ENCODE measurements around the gene PIGC.
A peak's percentile ranks its signal among the peaks of the same experiment; 100 is the strongest.
"Not testable (repeated sequence)": the region's sequence is repeated elsewhere in the genome, so short reads cannot be mapped to it uniquely, and the experiment has no call there.

PIGC gene

DNA sequence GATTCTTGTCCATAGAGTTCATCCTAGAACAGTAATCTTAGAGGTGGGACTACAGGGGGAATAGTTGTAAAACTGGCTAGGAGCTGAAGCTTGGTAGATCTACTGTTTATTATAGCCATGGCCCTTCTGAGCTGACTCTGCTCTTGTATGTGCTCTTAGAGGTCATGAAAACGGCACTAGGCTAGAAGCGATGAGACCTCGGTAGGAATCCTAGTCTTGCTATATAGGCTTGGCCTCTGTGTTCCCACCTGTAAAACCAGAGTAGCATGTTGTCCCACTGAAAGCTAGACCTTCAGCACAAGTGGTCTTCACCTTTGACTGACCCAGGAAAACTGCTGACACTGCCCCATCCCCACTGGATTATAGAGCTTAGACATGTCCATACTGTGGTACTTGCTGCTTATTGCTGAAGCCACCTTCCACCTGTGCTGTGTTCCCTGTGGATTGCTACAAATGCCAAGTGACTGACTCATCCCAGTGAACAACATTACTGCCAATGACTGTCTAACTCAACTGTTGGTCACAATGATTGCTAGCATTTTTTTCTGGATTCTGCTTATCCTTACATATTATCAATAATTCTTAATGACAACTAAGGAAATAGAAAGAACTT is 23.0 kb upstream of the PIGC start:
- DNase-seq (ENCODE audit: low read depth): no peak

DNA sequence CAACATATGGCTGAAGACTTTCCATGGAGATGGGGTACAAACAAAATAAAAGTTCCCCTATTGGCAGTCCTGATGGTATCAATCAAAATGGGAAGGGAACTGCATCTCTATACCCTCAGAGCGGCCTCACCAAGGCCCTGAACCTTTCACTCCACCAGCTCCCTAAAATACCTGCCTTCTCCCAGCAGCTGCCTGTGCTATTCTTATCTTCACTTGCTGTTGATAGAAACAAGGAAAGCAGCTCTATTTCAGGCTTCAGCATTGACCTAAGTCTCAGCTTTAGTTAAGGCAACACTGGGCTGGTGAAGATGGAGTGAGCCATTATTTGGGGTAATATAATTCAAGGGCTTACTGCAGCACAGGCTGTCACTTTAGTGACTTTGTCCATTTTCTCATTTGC is 21.7 kb upstream of the PIGC start:
- no peak for DNase-seq (ENCODE audit: low read depth)

DNA sequence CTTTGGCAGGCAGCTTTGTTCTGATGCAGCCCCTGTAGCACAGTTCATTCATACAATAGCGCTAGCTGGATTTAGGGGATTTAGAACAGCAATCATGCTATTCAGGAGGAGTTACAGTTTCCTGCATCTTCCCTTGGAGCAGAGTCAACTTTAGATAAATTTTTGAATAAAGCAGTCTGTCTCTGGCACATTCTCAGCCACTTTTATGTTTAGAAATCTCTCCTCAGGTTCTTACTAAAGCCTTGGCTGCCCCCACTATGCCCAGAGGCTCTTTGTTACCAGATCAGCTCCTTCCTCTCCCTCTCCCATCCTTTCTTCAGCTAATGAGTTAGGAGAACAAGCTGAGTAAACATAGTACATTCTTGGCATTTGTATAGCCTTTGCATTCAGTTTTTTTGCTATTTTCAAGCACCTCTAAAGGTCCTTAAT is 17.0 kb upstream of the PIGC start:
- no peak for DNase-seq (ENCODE audit: low read depth)

DNA sequence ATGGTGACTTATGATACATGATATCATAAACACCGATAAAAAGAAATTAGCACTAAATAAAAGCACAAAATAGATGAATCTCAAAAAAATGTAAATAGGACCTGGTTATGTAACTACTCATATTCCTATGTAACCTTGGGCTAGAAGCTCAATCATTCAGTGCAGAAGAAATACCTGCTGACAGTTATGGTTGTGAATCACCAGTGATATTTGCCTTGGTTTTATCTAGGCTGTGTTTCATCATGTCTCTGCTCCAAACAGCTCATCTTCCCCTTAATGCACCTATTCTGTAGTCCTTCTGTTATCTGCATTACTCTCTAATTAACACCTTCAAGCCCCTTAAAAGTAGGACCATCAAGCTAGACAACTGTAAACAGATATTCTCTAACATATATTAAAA is 16.3 kb upstream of the PIGC start:
- DNase-seq (ENCODE audit: low read depth): no peak

DNA sequence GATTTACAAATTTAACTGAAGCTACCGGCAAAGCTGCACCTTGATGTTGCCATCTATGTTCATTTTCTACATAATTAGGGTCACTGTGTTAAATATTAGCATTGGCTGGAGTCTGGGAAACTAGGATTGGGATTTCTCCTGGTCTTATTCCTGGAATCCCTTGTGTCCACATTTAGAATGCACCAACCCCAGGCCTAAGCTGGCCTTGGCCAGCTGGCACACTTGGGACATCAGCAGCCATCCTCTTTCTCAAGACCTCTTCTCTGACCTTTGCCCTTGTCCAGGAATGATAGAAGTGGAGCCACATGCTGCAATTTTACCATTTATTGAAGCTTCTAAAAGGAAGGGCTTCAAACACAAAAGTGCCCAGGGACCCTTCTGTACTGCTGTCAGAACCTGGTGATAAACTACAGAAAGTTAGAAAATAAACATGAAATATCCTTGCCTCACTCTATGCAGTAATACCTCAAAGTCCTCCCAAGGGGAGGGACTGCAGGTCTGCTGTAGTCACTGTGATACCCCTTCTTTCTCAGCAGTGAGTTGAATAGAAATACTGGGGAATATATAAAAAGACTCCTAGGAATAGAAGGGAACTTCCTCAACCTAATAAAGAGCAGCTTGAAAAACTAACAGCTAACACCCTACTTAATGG is 13.7 kb upstream of the PIGC start:
- no peak for DNase-seq (ENCODE audit: low read depth)

DNA sequence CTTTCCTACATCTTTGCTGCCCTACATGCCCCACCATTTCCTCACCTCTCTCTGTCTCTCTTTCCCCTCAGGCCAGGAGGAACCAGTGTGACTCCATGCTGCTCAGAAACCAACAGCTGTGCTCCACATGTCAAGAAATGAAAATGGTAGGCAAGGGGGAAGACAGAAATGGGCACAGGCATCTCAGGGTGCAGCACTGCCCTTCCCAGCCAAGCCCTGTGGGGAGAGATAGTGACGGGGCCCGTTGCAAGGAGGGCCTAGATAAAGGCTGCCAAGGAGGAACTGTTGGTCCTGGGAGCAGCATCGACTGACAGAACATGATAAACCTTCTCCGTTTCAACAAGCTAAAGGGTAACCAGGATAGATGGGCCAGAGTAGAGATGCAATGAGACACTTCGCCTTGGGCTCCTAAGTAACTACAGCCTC is 12.5 kb upstream of the PIGC start:
- no peak for DNase-seq (ENCODE audit: low read depth)

DNA sequence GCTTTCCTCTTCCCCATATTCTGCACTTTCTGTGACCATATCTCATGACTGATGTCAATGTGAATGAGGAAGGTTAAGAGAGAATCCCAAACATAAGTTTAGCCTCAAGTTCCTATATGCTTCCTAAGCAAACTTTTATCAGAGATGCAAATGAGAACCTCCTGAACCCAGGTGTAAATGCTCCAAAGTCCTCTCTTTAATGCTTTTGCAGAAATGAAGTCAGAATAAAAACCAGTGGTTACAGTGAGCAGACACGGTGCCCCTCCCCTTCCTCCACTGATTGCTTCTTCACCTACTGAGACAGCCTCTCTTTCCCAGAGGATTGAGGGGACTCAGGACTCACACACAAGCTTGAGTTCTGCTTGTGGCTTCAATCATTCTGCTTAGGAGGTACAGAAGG is 11.6 kb upstream of the PIGC start:
- DNase-seq (ENCODE audit: low read depth): no peak

DNA sequence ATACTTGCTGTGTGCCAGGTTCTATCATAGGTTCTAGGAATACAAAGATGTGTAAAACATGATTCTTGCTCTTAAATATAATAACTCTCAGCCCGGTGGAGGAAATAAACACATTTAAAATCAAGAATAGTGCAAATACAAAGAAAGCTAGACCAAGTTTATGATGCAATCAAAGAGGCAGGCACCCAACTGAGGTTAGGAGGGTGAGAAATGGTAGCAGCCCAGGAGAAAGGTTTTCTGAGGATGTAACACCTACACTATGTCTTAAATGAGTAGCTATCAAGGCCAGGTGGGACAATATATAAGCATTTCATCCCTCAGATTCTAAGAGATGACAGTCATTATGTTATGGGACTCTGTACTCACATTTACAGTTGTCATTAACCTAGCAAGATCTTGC is 9.7 kb upstream of the PIGC start:
- DNase-seq (ENCODE audit: low read depth): no peak

DNA sequence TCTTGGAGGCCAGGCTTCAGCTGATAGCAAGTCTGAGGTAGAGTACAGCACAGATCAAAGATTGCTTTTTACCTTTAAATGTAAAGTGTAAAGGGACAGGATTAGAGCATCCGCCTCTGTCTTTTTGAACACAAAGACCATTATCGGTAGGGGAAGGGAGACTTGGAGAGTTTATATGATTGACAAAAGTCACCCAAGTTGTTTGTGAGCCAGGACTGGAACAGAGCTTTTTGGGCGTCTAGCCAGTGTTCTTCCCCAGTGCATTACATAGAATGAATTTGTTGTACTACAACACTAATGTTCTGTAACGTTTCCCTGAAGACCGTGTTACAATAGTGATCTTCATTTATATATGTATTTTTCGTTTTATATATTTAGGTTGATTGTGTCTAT is 9.3 kb upstream of the PIGC start:
- DNase-seq (ENCODE audit: low read depth): no peak

DNA sequence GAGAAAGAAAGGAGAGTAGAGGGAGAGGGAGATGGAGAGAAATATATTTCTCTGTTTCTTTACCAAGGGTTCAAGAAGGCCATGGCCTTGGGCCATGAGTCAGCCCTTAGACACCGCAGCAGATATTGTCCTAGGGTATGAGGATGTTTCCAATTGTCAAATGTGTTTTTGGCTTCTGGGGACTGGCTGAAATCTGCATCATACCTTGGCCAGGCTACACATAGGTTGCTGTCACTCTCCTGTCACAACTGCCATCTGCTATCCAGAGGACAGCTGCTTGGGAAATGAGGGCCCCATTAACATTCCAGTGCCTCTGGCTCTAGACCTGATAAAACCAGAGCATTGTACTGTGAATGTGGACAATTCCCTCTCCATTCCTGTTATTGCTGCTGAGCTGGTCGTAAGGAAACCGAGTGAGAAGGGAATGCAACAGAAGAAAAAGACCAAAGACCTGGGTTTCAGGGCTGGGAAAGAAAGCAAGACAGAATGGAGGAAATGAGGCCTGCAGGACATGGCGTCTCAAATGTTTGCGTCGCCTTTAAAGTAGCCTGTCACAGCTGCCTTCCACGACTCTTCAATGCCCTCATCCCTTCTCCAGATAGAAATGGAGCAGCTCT is 8.8 kb upstream of the PIGC start:
- no peak for DNase-seq (ENCODE audit: low read depth)

DNA sequence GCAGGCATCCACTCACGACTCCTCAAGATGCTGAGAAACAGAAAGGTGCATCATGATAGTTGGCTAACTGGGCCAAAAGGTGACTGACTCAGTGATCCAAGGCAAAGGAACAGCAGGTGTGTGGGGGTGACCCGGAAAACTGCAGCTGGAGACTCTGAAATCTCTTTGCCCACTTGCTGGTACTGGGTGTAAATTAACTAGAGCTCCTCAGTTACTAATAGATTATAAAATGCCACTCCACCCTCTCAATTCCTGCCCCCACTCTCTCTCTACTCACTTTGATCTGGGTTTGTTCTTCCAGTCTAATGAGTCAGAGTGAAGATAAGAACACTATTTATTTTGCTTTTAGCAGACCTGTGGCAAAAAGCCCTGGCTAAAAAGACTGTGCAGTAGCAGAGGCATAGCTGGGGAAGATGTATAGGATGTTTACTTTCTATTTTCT is 7.2 kb upstream of the PIGC start:
- DNase-seq (ENCODE audit: low read depth): peak; percentile 49

DNA sequence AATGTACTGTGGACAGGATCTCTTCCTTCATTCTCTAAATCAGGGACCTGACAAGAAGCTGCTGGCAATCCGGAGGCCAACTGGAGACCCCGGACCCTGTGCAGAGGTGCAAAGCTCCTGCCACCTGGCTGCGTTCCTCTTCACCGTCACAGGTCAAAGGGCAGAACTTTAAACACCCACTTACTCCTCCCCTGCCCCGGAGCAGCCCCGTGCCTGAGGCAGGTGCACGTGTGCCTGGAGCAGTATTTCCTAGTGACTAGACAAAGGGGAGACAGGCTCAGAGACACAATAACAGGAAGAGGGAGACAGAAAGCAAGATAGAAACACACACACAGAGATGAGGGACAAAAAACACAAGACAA is 6.6 kb upstream of the PIGC start:
- no peak for DNase-seq (ENCODE audit: low read depth)

DNA sequence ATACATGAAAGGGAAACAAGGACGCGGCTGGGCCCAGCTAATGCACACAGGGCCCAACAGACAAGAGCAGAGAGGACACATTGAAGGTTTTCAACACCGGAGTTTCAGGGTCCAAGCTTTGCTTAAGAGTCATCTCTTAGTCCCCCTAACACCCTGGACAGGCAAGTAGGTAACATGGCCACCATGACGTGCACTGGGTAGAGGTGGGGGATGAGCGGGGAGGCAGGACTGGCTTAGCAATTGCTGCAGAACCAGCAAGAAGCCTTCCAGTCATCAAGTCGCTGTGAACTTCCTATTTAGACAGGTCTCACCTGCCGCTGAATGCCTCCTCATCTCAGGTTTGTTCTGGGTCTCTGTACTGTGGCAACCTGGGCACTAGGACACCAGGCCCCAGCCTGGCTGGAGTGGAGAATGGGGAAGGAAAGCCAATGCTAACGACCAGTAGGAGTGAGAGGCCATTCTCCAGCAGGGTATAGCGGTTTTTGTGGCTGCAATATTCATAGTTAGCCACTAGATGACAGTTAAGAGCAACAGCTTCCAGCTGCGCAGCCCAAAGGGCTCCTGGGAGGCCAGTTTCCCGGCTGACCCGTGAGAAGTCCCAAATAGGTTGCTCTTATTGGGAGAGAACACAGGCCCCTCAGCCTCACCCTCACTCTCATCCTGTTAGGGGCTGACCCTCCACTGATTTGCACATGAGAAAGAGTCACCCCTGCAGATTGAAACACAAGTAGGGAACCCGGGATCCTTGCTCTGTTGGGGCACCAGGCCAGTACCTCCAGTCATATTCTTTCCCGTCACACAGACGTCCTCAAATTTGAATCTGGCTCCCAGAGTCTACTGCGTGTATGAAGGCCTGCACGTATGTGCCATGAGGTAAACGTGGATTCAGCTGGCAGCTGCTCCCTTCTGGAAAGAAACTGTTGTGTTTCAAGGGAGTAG is 6.0 kb upstream of the PIGC start:
- no peak for DNase-seq (ENCODE audit: low read depth)

DNA sequence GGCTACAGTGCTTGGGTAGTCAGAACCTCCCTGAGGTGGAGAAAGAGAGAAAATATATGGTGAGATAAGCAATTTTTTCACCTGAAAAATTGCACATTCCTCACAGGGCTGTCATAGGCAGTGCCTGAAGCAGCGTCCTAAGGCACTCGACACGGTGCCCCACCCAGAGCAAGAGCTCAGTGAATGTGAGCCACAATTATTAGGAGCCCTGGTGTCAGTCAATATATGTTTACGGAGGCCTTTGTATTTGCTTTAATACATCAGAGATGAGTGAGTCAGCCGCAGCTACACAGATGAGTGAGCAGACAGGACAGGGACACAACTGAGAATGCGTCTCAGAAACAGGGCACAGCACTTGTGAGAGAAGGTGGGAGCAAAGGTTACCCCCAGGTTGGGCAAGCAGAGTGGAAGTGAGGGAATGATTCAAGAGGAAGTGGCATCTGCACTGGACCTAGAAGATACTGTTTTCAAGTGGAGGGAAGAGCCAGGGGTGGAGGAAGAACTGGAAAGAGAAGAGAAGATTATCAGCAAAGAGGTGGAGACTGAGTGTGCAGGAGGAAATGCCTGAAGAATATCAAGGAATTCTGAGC is 5.2 kb upstream of the PIGC start:
- DNase-seq (ENCODE audit: low read depth): no peak

DNA sequence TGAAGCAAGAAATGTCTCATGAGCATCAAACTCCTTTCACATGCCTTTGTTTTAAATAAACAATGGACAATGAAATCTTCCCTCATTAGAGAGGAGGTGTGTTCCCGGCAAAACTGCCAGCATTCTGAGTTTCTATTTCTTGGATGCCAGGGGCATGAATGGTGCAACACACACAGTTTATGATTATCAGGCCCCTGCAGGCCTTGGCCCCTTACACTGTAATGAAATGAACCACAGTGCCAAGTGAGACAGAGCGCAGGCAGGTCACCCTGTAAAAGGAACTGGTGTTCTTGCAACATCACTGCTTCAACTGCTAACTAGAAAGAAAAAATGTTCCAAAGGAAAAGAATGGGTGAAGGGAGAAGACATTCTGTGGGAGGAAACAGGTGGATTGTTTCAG is 3.8 kb upstream of the PIGC start:
- no peak for DNase-seq (ENCODE audit: low read depth)

DNA sequence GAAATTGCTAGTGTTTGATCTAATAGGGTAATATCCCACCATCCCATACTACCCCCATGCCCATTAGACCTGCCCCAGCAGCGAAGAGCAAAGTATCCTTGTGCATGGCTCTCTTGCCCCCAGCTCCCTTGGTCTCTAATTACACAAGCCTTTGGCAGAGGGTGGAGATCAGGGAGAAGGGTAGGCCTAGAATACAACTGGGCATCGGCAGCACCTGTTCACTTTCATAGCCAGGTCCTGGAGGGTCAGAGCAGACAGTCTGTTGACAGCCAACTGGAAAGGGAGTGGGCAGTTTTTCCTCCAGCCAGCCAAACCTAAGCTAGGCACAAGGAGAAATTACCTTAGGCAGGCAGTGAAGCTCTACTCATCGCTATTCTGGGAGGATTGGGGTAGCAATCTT is 2.7 kb upstream of the PIGC start:
- DNase-seq (ENCODE audit: low read depth): no peak

DNA sequence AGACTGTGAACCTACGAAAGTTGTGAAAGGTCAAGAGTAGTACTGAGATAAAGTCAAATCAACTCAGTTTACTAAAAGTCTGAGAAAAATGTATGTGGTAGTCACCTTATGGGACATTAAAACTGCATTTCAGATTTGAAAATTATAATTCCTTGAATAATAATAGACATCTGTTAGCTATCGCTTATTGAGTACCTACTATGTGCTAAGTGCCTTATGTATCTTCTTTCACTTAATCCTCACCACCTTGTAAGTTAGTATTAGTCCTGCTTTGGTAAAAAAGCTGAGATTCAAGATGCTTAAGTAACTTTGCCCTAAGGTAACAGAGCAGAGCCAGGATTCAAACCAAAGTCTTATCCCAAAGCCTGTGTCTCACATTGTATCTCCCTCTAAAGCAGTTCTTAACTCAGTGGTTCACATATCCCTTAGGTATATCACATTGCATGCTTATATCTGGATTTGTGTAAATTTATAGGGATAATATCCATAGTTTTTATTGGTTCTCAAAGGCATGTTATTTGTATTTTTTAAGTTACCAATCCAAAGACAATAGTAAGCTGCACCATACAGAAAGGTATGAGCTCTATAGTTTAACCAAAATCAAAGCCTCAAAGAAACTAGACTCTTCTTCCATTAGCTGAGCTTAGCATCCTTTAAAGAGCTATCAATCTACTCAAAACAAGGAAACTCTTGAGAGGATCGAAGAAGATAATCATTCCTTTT is 865 bp downstream of the PIGC start:
- no peak for DNase-seq (ENCODE audit: low read depth)

DNA sequence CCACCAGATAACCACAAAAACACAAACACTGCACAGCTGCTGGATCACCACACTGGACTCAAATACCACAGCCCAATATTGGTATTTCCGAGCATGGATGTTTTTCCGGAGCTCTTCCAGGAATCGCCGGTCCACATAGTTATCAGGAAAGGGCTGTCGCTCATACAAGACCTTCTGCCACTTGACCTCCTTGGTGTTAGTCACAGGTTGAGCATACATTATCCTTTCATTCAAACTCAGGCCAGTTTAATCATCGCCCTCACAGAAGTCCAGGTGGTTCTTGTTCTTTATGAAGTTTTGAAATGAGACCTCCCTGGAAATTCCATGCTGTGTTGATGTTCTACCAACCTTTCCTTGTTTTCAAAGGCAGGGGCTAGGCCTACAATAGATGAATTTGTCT is 1.5 kb downstream of the PIGC start:
- no peak for DNase-seq (ENCODE audit: low read depth)

DNA sequence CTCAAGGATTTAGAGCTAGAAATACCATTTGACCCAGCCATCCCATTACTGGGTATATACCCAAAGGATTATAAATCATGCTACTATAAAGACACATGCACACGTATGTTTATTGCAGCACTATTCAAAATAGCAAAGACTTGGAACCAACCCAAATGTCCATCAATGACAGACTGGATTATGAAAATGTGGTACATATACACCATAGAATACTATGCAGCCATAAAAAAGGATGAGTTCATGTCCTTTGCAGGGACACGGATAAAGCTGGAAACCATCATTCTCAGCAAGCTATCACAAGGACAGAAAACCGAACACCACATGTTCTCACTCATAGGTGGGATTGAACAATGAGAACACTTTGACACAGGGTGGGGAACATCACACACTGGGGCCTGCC is 6.7 kb downstream of the PIGC start:
- DNase-seq (ENCODE audit: low read depth): not testable (repeated sequence)

DNA sequence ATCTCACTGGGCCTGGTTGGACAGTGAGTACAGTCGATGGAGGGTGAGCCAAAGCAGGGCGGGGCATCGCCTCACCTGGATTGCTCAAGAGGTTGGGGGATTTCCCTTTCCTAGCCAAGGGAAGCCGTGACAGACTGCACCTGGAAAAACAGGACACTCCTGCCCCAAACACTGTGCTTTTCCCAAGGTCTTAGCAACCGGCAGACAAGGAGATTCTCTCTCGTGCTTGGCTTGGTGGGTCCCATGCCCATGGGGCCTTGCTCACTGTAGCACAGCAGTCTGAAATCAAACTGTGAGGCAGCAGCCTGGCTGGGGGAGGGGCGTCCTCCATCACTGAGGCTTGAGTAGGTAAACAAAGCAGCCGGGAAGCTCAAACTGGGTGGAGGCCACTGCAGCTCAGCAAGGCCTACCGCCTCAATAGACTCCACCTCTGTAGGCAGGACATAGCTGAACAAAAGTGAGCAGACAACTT is 12.1 kb downstream of the PIGC start:
- no peak for DNase-seq (ENCODE audit: low read depth)

DNA sequence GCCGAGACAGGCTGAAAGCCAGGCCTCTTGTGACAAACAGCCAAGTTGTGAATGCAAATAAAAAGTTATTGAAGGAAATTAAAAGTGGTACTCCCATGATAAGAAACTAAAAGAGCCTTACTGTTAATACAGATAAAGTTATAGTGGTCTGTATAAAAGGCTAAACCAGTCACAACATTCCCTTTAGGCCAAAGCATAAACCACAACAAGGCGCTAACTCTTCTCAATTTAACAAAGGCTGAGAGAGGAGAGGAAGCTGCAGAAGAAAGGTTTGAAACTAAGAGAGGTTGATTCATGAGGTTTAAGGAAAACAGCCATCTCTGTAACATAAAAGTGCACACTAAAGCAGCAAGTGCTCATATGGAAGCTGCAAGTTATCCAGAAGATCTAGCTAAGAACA is 12.7 kb downstream of the PIGC start:
- DNase-seq (ENCODE audit: low read depth): no peak

DNA sequence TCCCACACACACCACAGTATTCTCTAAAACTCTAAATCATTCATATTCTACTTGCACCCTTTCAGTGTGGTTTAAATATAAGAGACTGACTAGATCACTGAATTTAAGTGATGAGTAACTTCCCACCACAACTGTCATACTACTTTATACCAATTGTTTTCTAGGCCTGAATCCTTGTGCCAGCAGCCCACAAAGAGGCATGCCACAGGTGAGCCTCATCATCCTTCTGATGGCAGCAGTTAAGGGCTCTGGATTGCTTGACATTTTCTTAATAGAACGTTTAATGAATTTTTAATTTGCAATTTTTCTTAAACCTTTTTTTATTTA is 13.8 kb downstream of the PIGC start:
- no peak for DNase-seq (ENCODE audit: low read depth)

All from non-pigmented ciliary epithelial cell (primary cell).